ENCODE data around the gene KRTAP20-2.

The KRTAP20-2 gene

DNA sequence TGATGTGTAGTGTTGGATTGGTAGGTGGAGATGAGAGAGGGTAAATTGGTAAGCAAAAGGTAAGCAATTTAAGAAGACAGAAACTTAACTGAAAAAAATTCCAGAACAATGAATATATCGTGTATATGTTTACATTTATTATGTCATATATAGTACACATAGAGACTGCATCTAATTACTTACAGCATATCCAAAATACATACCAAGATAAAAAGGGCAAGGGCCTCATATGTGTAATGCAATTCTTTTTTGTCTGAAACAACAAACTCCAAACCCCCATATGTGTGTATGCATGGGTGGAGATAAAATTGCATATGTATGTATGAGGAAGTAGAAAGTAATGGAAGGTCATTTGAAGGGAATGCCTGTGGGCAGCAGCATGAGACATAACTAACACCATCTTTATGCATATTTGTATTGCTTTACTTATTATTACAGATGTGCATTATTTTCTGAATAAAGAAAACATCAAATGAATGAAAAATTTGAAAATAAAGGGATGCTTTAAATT, 12.0 kb downstream of the KRTAP20-2 start:
- TF ChIP-seq CTCF (IDR thresholded peaks at IDR 0.05; ENCODE audit: borderline replicate concordance, control extremely low read depth, extremely low read depth, insufficient read depth, missing control alignments), result no peak
- in situ Hi-C loops (cut with MboI; ENCODE audit: low sequenced_read_pairs, unreplicated experiment), result no loop called here
- no peak for DNase-seq (ENCODE audit: low spot score)

DNA sequence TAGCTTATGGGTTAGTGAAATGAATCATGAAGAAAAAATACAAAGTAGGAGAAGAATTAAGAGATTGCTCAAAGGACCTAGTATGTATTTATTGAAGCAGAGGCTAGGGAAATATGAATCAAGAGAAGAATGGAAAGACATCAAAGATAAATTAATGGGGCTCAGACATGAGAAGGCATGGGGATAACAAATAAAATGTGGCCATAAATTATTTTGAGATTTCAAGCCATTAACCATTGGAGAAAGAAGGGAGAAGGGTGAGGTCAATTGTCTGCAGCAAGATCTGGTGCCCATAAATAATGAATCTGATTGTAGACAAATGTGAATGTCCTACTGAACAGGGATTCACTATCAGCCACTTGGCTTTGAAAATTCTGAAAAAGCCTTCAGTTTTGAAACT, 17.9 kb downstream of the KRTAP20-2 start:
- no peak for DNase-seq (ENCODE audit: low spot score)
- in situ Hi-C loops (cut with MboI; ENCODE audit: low sequenced_read_pairs, unreplicated experiment), result no loop called here
- TF ChIP-seq CTCF (IDR thresholded peaks at IDR 0.05; ENCODE audit: borderline replicate concordance, control extremely low read depth, extremely low read depth, insufficient read depth, missing control alignments), result no peak

DNA sequence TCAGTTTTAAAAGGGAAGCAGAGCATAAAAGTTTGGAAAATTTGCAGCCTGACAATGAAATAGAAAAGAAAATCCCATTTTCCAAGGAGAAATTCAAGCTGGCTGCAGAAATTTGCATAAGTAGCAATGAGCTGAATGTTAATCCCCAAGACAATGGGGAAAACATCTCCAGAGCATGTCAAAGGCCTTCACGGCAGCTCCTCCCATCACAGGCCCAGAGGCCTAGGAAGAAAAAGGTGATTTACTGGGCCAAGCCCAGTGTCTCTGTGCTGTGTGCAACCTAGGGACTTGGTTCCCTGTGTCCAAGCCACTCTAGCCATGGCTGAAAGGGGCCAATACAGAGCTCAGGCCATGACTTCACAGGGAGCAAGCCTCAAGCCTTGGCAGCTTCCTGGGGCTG, 33.8 kb downstream of the KRTAP20-2 start:
- in situ Hi-C loops (cut with MboI; ENCODE audit: low sequenced_read_pairs, unreplicated experiment), result no loop called here
- no peak for TF ChIP-seq CTCF (IDR thresholded peaks at IDR 0.05; ENCODE audit: borderline replicate concordance, control extremely low read depth, extremely low read depth, insufficient read depth, missing control alignments)
- DNase-seq (ENCODE audit: low spot score), result no peak

DNA sequence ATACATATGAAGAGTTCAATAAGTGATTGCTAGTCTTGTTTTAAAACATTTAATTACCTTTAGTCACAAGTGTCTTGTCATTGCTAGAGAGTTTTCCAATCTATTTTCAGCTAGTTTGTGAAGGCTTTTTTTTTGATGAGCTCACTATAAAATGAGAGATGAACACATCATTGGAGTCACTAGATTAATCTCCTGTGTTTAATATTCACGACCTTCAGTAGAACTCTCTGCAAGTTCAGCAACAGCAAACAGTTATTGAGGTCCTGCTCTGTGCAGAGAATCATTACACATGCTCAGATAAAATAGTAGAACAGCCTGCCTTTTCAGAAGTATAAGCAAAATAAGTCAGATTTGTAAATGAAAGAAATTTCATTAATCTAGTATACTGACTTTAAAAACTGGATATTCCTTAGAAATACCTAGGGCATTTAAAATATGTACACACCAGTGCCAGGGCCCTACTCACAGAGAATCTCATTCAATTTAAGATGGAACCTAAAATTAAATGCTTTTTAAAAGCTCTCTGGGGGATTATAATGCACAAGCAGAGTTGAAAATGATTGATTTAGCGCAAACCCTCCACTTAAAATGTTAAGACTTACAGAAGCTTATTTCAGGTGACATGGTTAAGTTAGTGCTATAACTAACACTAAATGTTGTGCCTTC, 38.1 kb downstream of the KRTAP20-2 start:
- in situ Hi-C loops (cut with MboI; ENCODE audit: low sequenced_read_pairs, unreplicated experiment), result no loop called here
- no peak for DNase-seq (ENCODE audit: low spot score)
- no peak for TF ChIP-seq CTCF (IDR thresholded peaks at IDR 0.05; ENCODE audit: borderline replicate concordance, control extremely low read depth, extremely low read depth, insufficient read depth, missing control alignments)

GRCh38 chr21:30674312-30674711, 39.3 kb downstream of the KRTAP20-2 start:
- DNase-seq (ENCODE audit: low spot score), result no peak
- TF ChIP-seq CTCF (IDR thresholded peaks at IDR 0.05; ENCODE audit: borderline replicate concordance, control extremely low read depth, extremely low read depth, insufficient read depth, missing control alignments), result no peak
- in situ Hi-C loops (cut with MboI; ENCODE audit: low sequenced_read_pairs, unreplicated experiment), result no loop called here

GRCh38 chr21:30676737-30677136, 41.7 kb downstream of the KRTAP20-2 start:
- TF ChIP-seq CTCF (IDR thresholded peaks at IDR 0.05; ENCODE audit: borderline replicate concordance, control extremely low read depth, extremely low read depth, insufficient read depth, missing control alignments), result no peak
- no peak for DNase-seq (ENCODE audit: low spot score)
- in situ Hi-C loops (cut with MboI; ENCODE audit: low sequenced_read_pairs, unreplicated experiment), result no loop called here
